Measurements from ENCODE around the gene WDR13. TPM values are rescaled to one million over a fixed set of nuclear protein-coding genes. Genes with fewer than 3 reads are reported as not detected.

The WDR13 gene
- total RNA-seq, result 93.5 and 146 TPM in 2 replicates

DNA sequence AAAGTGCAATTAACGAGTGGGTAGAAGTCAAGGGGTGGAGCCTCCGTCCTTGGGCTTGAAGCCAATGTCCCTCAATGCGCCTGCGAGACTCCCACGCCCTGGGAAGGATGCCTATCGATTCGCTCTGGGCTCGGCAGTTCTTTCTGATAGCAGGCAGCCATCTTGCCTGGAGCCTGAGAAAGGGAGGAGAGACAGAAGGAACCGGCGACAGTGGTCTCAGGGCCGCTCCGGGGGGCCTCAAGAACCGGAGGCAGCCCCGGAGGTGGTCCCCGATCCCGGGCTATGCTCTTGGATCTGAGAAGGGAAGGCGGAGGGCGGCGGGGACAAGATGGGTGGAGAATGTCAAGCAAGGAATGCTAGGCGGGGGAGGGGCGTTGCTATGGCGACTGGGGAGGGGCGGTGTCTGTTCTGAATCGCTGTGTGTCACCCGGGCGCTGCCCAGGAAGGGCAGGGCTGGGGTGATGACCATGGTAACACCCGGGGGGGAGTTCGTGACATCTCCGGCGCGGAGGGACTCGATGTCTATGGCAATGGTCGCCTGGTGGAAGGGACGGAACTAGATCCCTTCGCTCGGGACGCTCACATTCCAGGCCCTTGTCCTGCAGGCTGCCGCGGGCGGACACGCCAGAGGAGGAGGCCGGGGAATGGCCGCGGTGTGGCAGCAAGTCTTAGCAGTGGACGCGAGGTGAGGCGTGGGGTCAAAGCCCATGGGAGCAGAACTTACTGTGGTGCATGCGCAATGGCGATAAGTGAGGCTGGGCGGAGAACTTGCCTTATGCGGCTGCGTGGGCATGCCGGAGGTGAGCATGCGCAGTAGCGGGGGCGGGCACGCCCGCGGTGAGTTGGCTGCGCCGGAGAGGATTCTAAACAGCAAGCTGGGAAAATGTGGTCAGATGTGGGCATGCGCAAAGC lies at the start of gene WDR13:
Gene WDR13 (plus strand): TSS at position 140 of the 912 bp plus-strand sequence. CDS start 505 bp downstream, at position 645.

DNA sequence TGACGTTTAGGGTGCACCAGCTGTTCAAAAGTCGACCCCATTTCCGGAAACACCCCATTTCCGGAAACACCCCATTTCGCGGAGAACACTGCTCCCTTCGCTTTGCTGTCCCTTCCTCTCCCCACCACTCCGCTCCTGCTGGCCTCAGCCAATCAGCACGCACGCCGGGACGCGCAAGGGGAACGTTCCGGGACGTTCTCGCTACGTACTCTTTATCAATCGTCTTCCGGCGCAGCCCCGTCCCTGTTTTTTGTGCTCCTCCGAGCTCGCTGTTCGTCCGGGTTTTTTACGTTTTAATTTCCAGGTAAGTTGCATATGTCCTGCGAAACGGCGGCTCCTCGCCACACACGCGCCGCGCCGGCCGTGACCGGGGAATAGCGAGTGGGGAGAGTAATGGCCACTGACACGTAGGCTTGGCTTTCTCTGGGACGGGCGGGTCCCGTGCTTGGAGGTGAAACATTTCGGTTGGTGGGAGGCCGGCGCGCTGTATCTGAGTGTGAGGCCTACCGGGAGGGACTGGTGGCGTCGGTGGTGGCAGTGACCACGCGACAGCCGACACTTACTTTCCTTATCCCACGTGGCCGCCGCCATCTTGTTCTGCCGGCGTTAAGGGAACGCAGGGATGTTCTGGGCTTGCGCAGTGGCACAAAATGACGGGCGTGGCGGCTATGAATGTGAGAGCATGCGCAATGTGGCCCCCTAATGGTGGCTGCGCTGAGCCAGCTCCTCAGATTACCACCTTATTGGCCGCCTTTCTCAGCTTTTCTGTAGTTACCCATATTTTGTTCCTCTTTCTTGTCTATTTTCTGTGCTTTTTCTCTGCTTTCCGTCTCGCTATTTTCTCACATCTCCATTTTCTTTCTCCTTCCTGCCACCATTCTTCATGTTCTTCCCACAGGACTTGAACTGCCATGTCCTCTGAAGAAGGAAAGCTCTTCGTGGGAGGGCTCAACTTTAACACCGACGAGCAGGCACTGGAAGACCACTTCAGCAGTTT lies 22.7 kb upstream of the WDR13 start, which contains the start of gene RBM3:
Gene RBM3 (plus strand): TSS at position 215 of the 997 bp plus-strand sequence. CDS start 697 bp downstream, at position 912.

Other genes with a start within 250 kb of the WDR13 start
- not detected in 2 replicates for gene SSX3, start 240.8 kb upstream of the WDR13 start, total RNA-seq
- not detected in 2 replicates for gene SSX4, start 214.0 kb upstream of the WDR13 start, total RNA-seq
- not detected in 2 replicates for gene SSX4B, start 185.5 kb upstream of the WDR13 start, total RNA-seq
- gene SLC38A5, start 127.2 kb upstream of the WDR13 start, total RNA-seq, result 146 and 167 TPM in 2 replicates
- 109 and 125 TPM in 2 replicates for gene FTSJ1, start 121.3 kb upstream of the WDR13 start, total RNA-seq
- gene PORCN, start 88.5 kb upstream of the WDR13 start, total RNA-seq, result 38.1 and 63.6 TPM in 2 replicates
- gene EBP, start 75.7 kb upstream of the WDR13 start, total RNA-seq, result 198 and 217 TPM in 2 replicates
- 8.7 and 11.5 TPM in 2 replicates for gene TBC1D25, start 57.8 kb upstream of the WDR13 start, total RNA-seq
- 161 and 180 TPM in 2 replicates for gene RBM3, start 23.0 kb upstream of the WDR13 start, total RNA-seq
- gene WAS, start 86.3 kb downstream of the WDR13 start, total RNA-seq, result 0.16 TPM in 1 of 2 replicates, not detected in the other
- gene SUV39H1, start 99.2 kb downstream of the WDR13 start, total RNA-seq, result 6.3 and 21.6 TPM in 2 replicates
- not detected in 2 replicates for gene GLOD5, start 164.3 kb downstream of the WDR13 start, total RNA-seq
- gene GATA1, start 189.1 kb downstream of the WDR13 start, total RNA-seq, result not detected in 2 replicates
- 26.1 and 29.4 TPM in 2 replicates for gene HDAC6, start 204.6 kb downstream of the WDR13 start, total RNA-seq
- not detected in 2 replicates for gene ERAS, start 229.0 kb downstream of the WDR13 start, total RNA-seq
- gene PCSK1N, start 238.1 kb downstream of the WDR13 start, total RNA-seq, result 7.1 and 10.5 TPM in 2 replicates